Fibroblast of mammary gland (primary cell): Measurements from ENCODE around the gene PLXNB2.

Experiments
- DNase-seq: peaks from one replicate; pipeline ENCODE4 v3.0.0-alpha.2; 2010; ENCODE audit warnings: low read depth
- H3K4me3 ChIP-seq: 2 replicates; pipeline ENCODE4 v1.5.1; 2011; ENCODE audit warnings: low read depth, mild to moderate bottlenecking, low read length, moderate library complexity; ENCODE audit not compliant: control insufficient read depth
- CTCF ChIP-seq: conservative IDR thresholded peaks from 2 replicates; pipeline ENCODE4 v1.5.1; 2011; ENCODE audit warnings: low read depth, low read length, inconsistent platforms; ENCODE audit not compliant: control insufficient read depth, insufficient read depth

PLXNB2 gene

GRCh38 chr22:50314455-50315288 lies 7.2 kb upstream of the PLXNB2 start:
- no peak for TF ChIP-seq CTCF
- no peak overlapping the region for H3K4me3 ChIP-seq
- no peak for DNase-seq

GRCh38 chr22:50314081-50314454 lies 6.6 kb upstream of the PLXNB2 start:
- DNase-seq, result no peak
- no peak overlapping the region for H3K4me3 ChIP-seq
- no peak for TF ChIP-seq CTCF

GRCh38 chr22:50313600-50313999 lies 6.2 kb upstream of the PLXNB2 start:
- no peak for TF ChIP-seq CTCF
- no peak for DNase-seq
- no peak overlapping the region for H3K4me3 ChIP-seq

- TF ChIP-seq CTCF, result no peak
- no peak overlapping the region for H3K4me3 ChIP-seq
- no peak for DNase-seq
Observed at GRCh38 chr22:50313021-50313420, 5.6 kb upstream of the PLXNB2 start.

- TF ChIP-seq CTCF, result no peak
- H3K4me3 ChIP-seq, result no peak overlapping the region
- DNase-seq, result no peak
Observed at GRCh38 chr22:50312371-50312770, 4.9 kb upstream of the PLXNB2 start.

- no peak for DNase-seq
- no peak overlapping the region for H3K4me3 ChIP-seq
- no peak for TF ChIP-seq CTCF
Observed at GRCh38 chr22:50311606-50312351, 4.3 kb upstream of the PLXNB2 start.
